ENCODE measurements around the gene HARBI1. TPM values are rescaled to one million over a fixed set of nuclear protein-coding genes. Genes with fewer than 3 reads are reported as not detected.

Gene HARBI1
- total RNA-seq, 2 experiments from 2014 or later: 18.2 to 18.7 TPM

DNA sequence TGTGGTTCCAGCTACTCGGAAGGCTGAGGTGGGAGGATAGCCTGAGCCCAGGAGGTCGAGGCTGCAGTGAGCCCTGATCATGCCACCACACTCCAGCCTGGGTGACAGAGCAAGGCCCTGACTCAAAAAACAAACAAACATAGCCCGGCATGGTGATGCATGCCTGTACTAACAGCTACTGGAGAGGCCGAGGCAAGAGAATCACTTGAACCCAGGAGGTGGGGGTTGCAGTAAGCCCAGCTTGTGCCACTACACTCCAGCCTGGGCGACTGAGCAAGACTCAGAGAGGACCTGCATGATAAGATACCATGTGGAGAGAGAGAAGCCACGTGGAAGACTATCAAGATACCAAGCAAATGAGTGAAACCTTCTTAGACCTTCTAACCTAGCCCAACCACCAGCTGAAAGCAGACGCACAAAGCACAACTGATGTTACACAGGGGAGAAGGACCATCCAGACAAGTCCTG, 59.3 kb downstream of the HARBI1 start:
- H3K36me3 ChIP-seq (ENCODE audit: insufficient read depth, low read length): peaks cover 6% of the 10 kb centered on the region
- Mint-ChIP-seq H3K9me3 (no peaks in the 10 kb centered on the region), H3K27ac (no peak overlapping the region), H3K4me1 (ENCODE audit: low read depth) (peaks cover 77% of the 10 kb centered on the region), H3K36me3 (ENCODE audit: low read depth) (no peaks in the 10 kb centered on the region), H3K27me3 (no peaks in the 10 kb centered on the region), H3K4me3 (no peak overlapping the region)
- no peak for TF ChIP-seq CTCF (IDR thresholded peaks at IDR 0.05)
- intact Hi-C loops (cut with DNase I, micrococcal nuclease): loop anchor here in 1 of 2 experiments (10.0 kb wide), 1 partner anchor 57 kb away; the partner anchor contains the start of genes ATG13 and HARBI1
- H3K27ac ChIP-seq (ENCODE audit: low read depth in 1 of 2, low read length in 2 of 2): no peak overlapping the region
- CTCF ChIA-PET: interaction anchor here (1.3 kb wide), 1 partner anchor 13 kb away, joined by 3 read pairs; no protein-coding TSS in a partner anchor
- DNase-seq: no peak
- ATAC-seq (ENCODE audit: poor library complexity): no peak
- H3K4me1 ChIP-seq (ENCODE audit: insufficient read depth, low read length): peaks cover 41% of the 10 kb centered on the region
- H3K27me3 ChIP-seq (ENCODE audit: control insufficient read depth in 1 of 2, insufficient read depth in 2 of 2, low read length in 2 of 2): no peaks in the 10 kb centered on the region
- H3K4me3 ChIP-seq (ENCODE audit: low read length): no peak overlapping the region
- no peaks in the 10 kb centered on the region for H3K9me3 ChIP-seq (ENCODE audit: control insufficient read depth in 1 of 2, insufficient read depth in 1 of 2, low read length in 2 of 2)
- POLR2A ChIA-PET: no interaction called here

- no peaks in the 10 kb centered on the region for H3K9me3 ChIP-seq (ENCODE audit: control insufficient read depth in 1 of 2, insufficient read depth in 1 of 2, low read length in 2 of 2)
- H3K4me3 ChIP-seq (ENCODE audit: low read length): no peak overlapping the region
- H3K4me1 Mint-ChIP-seq (ENCODE audit: low read depth): peaks cover 61% of the 10 kb centered on the region
- H3K27ac Mint-ChIP-seq: peak overlapping the region; percentile 38
- ATAC-seq (ENCODE audit: poor library complexity) (no peak), DNase-seq (peak in 1 of 14 experiments; percentile 24)
- ChIA-PET POLR2A (interaction anchor here (0.6 to 1.2 kb wide), 2 partner anchors 15 to 773 kb away, joined by 3 read pairs; no protein-coding TSS in a partner anchor), CTCF (no interaction called here)
- H3K4me3 Mint-ChIP-seq: no peak overlapping the region
- H3K27ac ChIP-seq (ENCODE audit: low read depth in 1 of 2, low read length in 2 of 2): peak overlapping the region in 1 of 2 donors; percentile 38
- intact Hi-C loops (cut with DNase I, micrococcal nuclease): loop anchor here in 1 of 2 experiments (10.0 kb wide), 1 partner anchor 59 kb away; the partner anchor contains the start of genes ATG13 and HARBI1
- H3K4me1 ChIP-seq (ENCODE audit: insufficient read depth, low read length): peaks cover 32% of the 10 kb centered on the region
- H3K36me3 ChIP-seq (ENCODE audit: insufficient read depth, low read length): peaks cover 6% of the 10 kb centered on the region
- H3K36me3 Mint-ChIP-seq (ENCODE audit: low read depth): no peaks in the 10 kb centered on the region
- no peaks in the 10 kb centered on the region for H3K27me3 ChIP-seq (ENCODE audit: control insufficient read depth in 1 of 2, insufficient read depth in 2 of 2, low read length in 2 of 2)
- H3K27me3 Mint-ChIP-seq: no peaks in the 10 kb centered on the region
- no peaks in the 10 kb centered on the region for H3K9me3 Mint-ChIP-seq
- TF ChIP-seq CTCF (IDR thresholded peaks at IDR 0.05): no peak
Observed at GRCh38 chr11:46555267-46556054, 61.6 kb downstream of the HARBI1 start.

DNA sequence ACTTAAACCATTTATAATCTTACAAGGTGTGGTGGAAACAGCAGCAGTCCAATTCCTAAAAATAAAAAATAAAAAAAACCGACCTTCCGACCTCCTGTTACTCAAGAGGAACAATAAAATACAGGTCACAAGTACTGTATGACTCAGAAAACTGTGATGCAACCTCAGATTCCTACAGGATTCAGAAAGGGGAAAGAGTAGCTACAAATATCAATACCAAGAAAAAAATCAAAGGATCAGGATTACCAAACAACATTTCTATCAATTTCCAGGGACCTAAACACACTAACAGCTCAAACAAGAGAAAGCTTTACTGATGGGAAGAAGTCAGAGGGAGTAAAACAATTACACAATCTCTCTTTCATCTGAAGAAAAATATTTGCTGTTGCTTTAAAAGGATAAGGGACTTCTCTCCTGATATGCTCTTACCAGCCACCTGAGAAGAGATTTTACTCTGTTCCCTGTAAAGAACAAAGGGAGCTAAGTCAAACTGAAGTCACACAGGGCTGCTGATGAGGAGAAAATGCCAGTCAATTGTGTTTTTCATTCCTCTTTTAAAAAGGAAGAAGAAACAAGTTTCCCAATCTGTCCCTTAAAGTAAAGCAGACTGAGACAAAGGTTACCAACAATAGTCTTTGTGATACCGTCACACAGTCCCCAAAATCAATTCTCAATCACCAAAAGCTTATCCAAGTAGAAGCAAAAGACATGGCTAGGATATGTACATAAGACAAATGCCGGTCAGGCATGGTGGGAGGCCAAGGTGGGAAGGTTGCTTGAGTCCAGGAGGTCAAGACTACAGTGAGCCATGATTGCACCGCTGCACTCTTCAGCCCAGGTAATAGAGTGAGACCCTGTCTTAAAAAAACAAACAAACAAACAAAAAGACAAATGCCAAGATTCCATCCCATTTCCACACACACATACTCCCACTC, 62.5 kb downstream of the HARBI1 start:
- H3K27ac Mint-ChIP-seq: peak overlapping the region; percentile 38
- H3K27me3 ChIP-seq (ENCODE audit: control insufficient read depth in 1 of 2, insufficient read depth in 2 of 2, low read length in 2 of 2): no peaks in the 10 kb centered on the region
- ATAC-seq (ENCODE audit: poor library complexity) (no peak), DNase-seq (no peak)
- ChIA-PET POLR2A (interaction anchor here (0.7 to 1.2 kb wide), 2 partner anchors 11 to 16 kb away, joined by 3 read pairs; no protein-coding TSS in a partner anchor), CTCF (no interaction called here)
- peaks cover 59% of the 10 kb centered on the region for H3K4me1 Mint-ChIP-seq (ENCODE audit: low read depth)
- H3K36me3 ChIP-seq (ENCODE audit: insufficient read depth, low read length): peaks cover 6% of the 10 kb centered on the region
- no peaks in the 10 kb centered on the region for H3K36me3 Mint-ChIP-seq (ENCODE audit: low read depth)
- intact Hi-C loops (cut with DNase I, micrococcal nuclease): loop anchor here in 1 of 2 experiments (10.0 kb wide), 1 partner anchor 60 kb away; the partner anchor contains the start of genes ATG13 and HARBI1
- TF ChIP-seq CTCF (IDR thresholded peaks at IDR 0.05): no peak
- H3K9me3 ChIP-seq (ENCODE audit: control insufficient read depth in 1 of 2, insufficient read depth in 1 of 2, low read length in 2 of 2): no peaks in the 10 kb centered on the region
- peak overlapping the region in 1 of 2 donors; percentile 38 for H3K27ac ChIP-seq (ENCODE audit: low read depth in 1 of 2, low read length in 2 of 2)
- no peaks in the 10 kb centered on the region for H3K27me3 Mint-ChIP-seq
- peak overlapping the region; percentile 27 for H3K4me3 Mint-ChIP-seq
- H3K4me3 ChIP-seq (ENCODE audit: low read length): no peak overlapping the region
- peaks cover 36% of the 10 kb centered on the region for H3K4me1 ChIP-seq (ENCODE audit: insufficient read depth, low read length)
- H3K9me3 Mint-ChIP-seq: no peaks in the 10 kb centered on the region
